Spleen (tissue), 11 donors: ENCODE measurements around the gene CLEC4G. TPM values are rescaled to one million over a fixed set of nuclear protein-coding genes. Genes with fewer than 3 reads are reported as not detected.

Source experiments
- DNase-seq: peaks from one replicate; pipeline ENCODE4 v3.0.0-alpha.2; 2020
- H3K27ac ChIP-seq, 8 donors: fragments of 200-600 bp; sonication (generic) in 7 of 8; 1 replicate in 4 of 8; 2 replicates in 4 of 8; pipeline versions ENCODE4 v1.5.0 to v1.8.0; 2016 to 2021; ENCODE audit warnings: inconsistent platforms in 4 of 8, mild to moderate bottlenecking in 4 of 8, moderate library complexity in 1 of 8
- H3K27me3 ChIP-seq, 7 donors: fragments of 200-600 bp; sonication (generic) in 6 of 7; replicated peaks in 1 of 7; 1 replicate in 4 of 7; 2 replicates in 3 of 7; pipeline versions ENCODE4 v1.5.0 to v1.8.0; 2016 to 2021; ENCODE audit warnings: inconsistent platforms in 3 of 7, mild to moderate bottlenecking in 1 of 7
- H3K36me3 ChIP-seq, 6 donors: fragments of 200-600 bp; sonication (generic) in 5 of 6; 1 replicate in 4 of 6; 2 replicates in 2 of 6; pipeline versions ENCODE4 v1.5.0 to v1.8.0; 2016 to 2021; ENCODE audit warnings: inconsistent platforms in 2 of 6
- H3K4me1 ChIP-seq, 6 donors: fragments of 200-600 bp; sonication (generic) in 5 of 6; 1 replicate in 3 of 6; 2 replicates in 3 of 6; pipeline versions ENCODE4 v1.5.0 to v1.8.0; 2016 to 2021; ENCODE audit warnings: inconsistent platforms in 3 of 6
- H3K4me3 ChIP-seq, 8 donors: fragments of 200-600 bp; sonication (generic) in 7 of 8; 1 replicate in 4 of 8; 2 replicates in 4 of 8; pipeline versions ENCODE4 v1.5.0 to v1.8.0; 2016 to 2021; ENCODE audit warnings: inconsistent platforms in 4 of 8, mild to moderate bottlenecking in 4 of 8, moderate library complexity in 2 of 8
- H3K9me3 ChIP-seq, 8 donors: fragments of 200-600 bp; sonication (generic) in 7 of 8; 1 replicate in 4 of 8; 2 replicates in 4 of 8; pipeline versions ENCODE4 v1.5.0 to v1.8.0; 2016 to 2021; ENCODE audit warnings: inconsistent platforms in 4 of 8
- POLR2A ChIP-seq, 3 donors: fragments of 450-650 bp; IDR thresholded peaks; one replicate each; pipeline ENCODE4 v1.5.1; 2017; ENCODE audit warnings: antibody characterized with exemption in 3 of 3, mild to moderate bottlenecking in 1 of 3
- POLR2AphosphoS5 ChIP-seq, 3 donors: sonication (generic); formaldehyde crosslinking; IDR thresholded peaks; one replicate each; pipeline ENCODE4 v1.5.1; 2017; ENCODE audit warnings: antibody characterized with exemption in 3 of 3
- WGBS, 5 donors: extraction: QIAGEN DNeasy Blood & Tissue Kit in 3 of 5; methylation state at CpG; one replicate each; pipeline versions ENCODE4 v1.1.5 to v1.1.7; 2013 to 2018; 5-methylcytosine and 5-hydroxymethylcytosine counted together
- intact Hi-C: fragments of 100-400 bp; cut with DNase I; formaldehyde crosslinking; loops from one replicate; pipeline ENCODE4 v1.15.0; 2023; ENCODE audit warnings: low total_unique reads
- polyA plus RNA-seq, 3 donors: library from polyadenylated mRNA; stranded (reverse); fragments of 200-250 nt; gene quantifications; one replicate each; pipeline ENCODE4 v1.2.1, GENCODE V29; 2013
- total RNA-seq, 7 donors: library from RNA; depleted of rRNA in 3 of 7; stranded (reverse); fragments of >200 nt in 3 of 7; fragmentation: NEBNext Ultra II Directional in 4 of 7; extraction: Animal tissue kit (Norgen Biotek cat#: 25700) in 4 of 7; gene quantifications; one replicate each; pipeline versions ENCODE4 v1.1.0 to v1.2.1, GENCODE V29; 2016 to 2021
- TF ChIP-seq, protein P1 (sequence below), 11 experiments: fragments of 200-600 bp in 7 of 11; fragments of 450-650 bp in 4 of 11; sonication (generic) in 4 of 11; IDR thresholded peaks in 8 of 11; conservative IDR thresholded peaks in 3 of 11; 1 replicate in 7 of 11; 2 replicates in 4 of 11; pipeline versions ENCODE4 v1.4.0 to v1.8.0; 2016 to 2021; ENCODE audit warnings: antibody characterized with exemption in 11 of 11, inconsistent platforms in 4 of 11, mild to moderate bottlenecking in 1 of 11
- donor health status: healthy with polysubstance abuse.
- donor health status: DM: no; HTN: no; CAD: no; lungs with moderate emphysema.
- donor health status: DM: no; HTN: no; CAD: no.
- donor health status: Bipolar disorder and iron deficiency.
- donor health status: healthy.
- donor health status: DM: no; HTN: no; CAD: no.
- donor health status: DM: yes; HTN: yes; CAD: no.

CLEC4G gene
- total and polyA plus RNA-seq, 10 donors: 0.34 to 4.0 (median 1.0) TPM; not detected in 1

- 37 to 72% (median 63%) methylated on average over 7 to 8 of the region's 8 CpGs for WGBS, 5 donors
Measured at GRCh38 chr19:7706955-7707456, 24.9 kb downstream of the CLEC4G start.

DNA sequence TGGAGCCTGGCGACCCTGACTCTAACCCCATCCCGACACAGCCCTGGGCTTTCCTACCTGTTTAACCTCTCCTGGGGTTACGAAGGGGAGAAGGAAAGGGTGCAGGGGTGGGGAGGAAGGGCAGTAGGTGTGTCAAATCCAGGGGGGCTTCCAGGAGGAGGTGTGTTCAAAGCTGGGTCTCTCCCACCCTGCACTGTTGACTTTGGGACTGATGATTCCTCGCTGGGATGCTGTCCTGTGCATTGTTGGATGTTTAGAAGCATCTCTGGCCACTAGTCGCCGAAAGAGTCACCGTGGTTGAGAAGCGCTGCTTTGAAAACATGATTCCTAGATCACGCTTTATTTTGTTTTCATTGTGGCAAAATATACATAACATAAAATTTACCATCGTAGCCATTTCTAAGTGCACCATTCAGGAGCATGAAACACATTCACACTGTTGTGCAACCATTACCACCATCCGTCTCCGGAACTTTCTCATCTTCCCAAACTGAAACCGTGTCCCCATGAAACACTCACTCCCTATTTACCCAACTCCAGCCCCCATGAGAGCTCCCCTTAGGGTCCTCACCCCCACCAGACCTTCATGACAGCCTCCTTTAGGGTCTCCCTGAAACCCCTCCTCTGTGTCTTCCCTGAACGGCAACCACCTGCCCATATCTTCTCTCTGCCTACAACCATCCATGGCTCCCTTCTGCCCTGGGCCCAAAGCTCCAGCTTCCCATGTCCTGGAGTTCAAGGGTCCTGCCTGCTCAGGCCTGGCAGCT is 25.5 kb downstream of the CLEC4G start:
- Histone ChIP-seq H3K36me3 (no peaks in the 10 kb centered on the region), H3K4me1 (peaks cover 27 to 97% (median 77%) of the 10 kb centered on the region in 6 donors), H3K9me3 (no peaks in the 10 kb centered on the region), H3K4me3 (peak overlapping the region in 2 of 8 donors; percentile 1 to 57), H3K27ac (peak overlapping the region; percentile 64 to 94 (median 86)), H3K27me3 (no peaks in the 10 kb centered on the region)
- TF ChIP-seq, protein P1, sequence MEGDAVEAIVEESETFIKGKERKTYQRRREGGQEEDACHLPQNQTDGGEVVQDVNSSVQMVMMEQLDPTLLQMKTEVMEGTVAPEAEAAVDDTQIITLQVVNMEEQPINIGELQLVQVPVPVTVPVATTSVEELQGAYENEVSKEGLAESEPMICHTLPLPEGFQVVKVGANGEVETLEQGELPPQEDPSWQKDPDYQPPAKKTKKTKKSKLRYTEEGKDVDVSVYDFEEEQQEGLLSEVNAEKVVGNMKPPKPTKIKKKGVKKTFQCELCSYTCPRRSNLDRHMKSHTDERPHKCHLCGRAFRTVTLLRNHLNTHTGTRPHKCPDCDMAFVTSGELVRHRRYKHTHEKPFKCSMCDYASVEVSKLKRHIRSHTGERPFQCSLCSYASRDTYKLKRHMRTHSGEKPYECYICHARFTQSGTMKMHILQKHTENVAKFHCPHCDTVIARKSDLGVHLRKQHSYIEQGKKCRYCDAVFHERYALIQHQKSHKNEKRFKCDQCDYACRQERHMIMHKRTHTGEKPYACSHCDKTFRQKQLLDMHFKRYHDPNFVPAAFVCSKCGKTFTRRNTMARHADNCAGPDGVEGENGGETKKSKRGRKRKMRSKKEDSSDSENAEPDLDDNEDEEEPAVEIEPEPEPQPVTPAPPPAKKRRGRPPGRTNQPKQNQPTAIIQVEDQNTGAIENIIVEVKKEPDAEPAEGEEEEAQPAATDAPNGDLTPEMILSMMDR (IDR thresholded peaks at IDR 0.05 in 8 of 11, conservative IDR thresholded peaks at IDR 0.05 in 3 of 11): no peak
- TF ChIP-seq POLR2A (IDR thresholded peaks at IDR 0.05): no peak
- no peak for TF ChIP-seq POLR2AphosphoS5 (IDR thresholded peaks at IDR 0.05)
- peak; percentile 71 for DNase-seq
- intact Hi-C loops: no loop called here
- WGBS, 5 donors: 54 to 72% (median 65%) methylated on average over 13 to 14 of the region's 14 CpGs

More at GRCh38 chr19:7706955-7707456, 24.9 kb downstream of the CLEC4G start:
- H3K36me3 ChIP-seq: no peaks in the 10 kb centered on the region
- TF ChIP-seq POLR2A (IDR thresholded peaks at IDR 0.05) (no peak), POLR2AphosphoS5 (IDR thresholded peaks at IDR 0.05) (peak in 2 of 3 donors; percentile 28 to 41)
- H3K4me1 ChIP-seq: peaks cover 27 to 93% (median 76%) of the 10 kb centered on the region in 6 donors
- H3K27me3 ChIP-seq: no peaks in the 10 kb centered on the region
- no peaks in the 10 kb centered on the region for H3K9me3 ChIP-seq
- intact Hi-C loops: no loop called here
- H3K27ac ChIP-seq: peak overlapping the region; percentile 27 to 94 (median 86)
- DNase-seq: peak; percentile 78
- H3K4me3 ChIP-seq: no peak overlapping the region

- peak; percentile 96 for DNase-seq
- intact Hi-C loops: no loop called here
- Histone ChIP-seq H3K4me3 (peak overlapping the region in 2 of 8 donors; percentile 1 to 57), H3K36me3 (no peaks in the 10 kb centered on the region), H3K9me3 (no peaks in the 10 kb centered on the region), H3K4me1 (peaks cover 24 to 97% (median 71%) of the 10 kb centered on the region in 6 donors), H3K27ac (peak overlapping the region; percentile 64 to 94 (median 86)), H3K27me3 (no peaks in the 10 kb centered on the region)
- 19 to 29% (median 21%) methylated on average over 24 of the region's 24 CpGs for WGBS, 5 donors
- TF ChIP-seq POLR2A (IDR thresholded peaks at IDR 0.05) (no peak), POLR2AphosphoS5 (IDR thresholded peaks at IDR 0.05) (peak in 2 of 3 donors; percentile 65 to 68)
Measured at GRCh38 chr19:7705387-7706187, 26.3 kb downstream of the CLEC4G start.

DNA sequence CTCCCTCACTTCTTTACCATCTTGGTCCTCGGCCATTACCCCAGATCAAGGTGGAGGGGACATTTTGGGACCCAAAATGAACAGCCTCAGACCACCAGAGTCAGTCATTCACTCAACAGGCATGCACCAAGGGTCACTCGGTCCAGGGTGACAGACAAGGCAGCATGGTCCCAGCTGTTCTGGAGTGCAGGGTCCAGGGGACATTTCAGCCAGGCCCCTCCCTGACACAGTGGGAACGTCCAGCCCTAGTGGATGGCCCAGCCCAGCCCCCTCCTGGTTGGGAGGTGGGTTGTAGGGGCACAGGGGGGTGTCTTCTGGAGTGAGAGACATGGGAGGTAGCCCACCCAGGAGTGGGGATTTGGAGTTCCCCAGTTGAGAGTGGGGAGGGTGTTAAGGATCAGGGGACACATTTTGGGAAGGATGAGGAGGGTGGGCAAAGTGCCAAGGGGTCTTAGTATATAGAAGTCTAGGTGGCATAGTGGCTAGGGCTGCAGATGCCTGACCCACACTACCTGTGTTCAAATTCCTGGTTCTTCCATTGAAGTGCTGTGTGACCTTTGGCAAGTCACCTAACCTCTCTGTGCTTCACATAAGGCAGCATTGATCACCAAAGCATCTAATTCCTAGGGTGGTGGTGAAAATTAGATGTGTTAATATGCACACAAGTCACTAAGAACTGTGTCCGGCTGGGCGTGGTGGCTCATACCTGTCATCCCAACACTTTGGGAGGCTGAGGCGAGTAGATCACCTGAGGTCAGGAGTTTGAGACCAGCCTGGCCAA is 27.4 kb downstream of the CLEC4G start:
- Histone ChIP-seq H3K27me3 (no peaks in the 10 kb centered on the region), H3K36me3 (no peaks in the 10 kb centered on the region), H3K9me3 (no peaks in the 10 kb centered on the region), H3K4me3 (no peak overlapping the region), H3K4me1 (peaks cover 19 to 95% (median 67%) of the 10 kb centered on the region in 6 donors), H3K27ac (peak overlapping the region in 6 of 8 donors; percentile 6 to 94 (median 88))
- TF ChIP-seq, protein P1 (IDR thresholded peaks at IDR 0.05 in 8 of 11, conservative IDR thresholded peaks at IDR 0.05 in 3 of 11): no peak
- TF ChIP-seq POLR2A (IDR thresholded peaks at IDR 0.05) (no peak), POLR2AphosphoS5 (IDR thresholded peaks at IDR 0.05) (no peak)
- intact Hi-C loops: no loop called here
- peak; percentile 75 for DNase-seq
- 78 to 84% (median 81%) methylated on average over 4 to 6 of the region's 6 CpGs for WGBS, 5 donors
